Activated CD4-positive, CD25-positive, alpha-beta regulatory T cell treated with anti-CD3 and anti-CD28 coated beads, Interleukin-2, amount 50 U/mL, for 24 hours (primary cell): Measurements from ENCODE around the gene CLCN2.
"Not testable (repeated sequence)": the region's sequence is repeated elsewhere in the genome, so short reads cannot be mapped to it uniquely, and the experiment has no call there.

Source experiments
- ATAC-seq, 2 donors: fragments of 150-1000 bp; cut with Tn5 transposase; one replicate each; pipeline ENCODE4 v1.10.0; 2021; ENCODE audit warnings: mild to moderate bottlenecking in 1 of 2, moderate library complexity in 1 of 2

The CLCN2 gene

GRCh38 chr3:184343200-184343876 lies 18.1 kb downstream of the CLCN2 start:
- ATAC-seq = no peak

DNA sequence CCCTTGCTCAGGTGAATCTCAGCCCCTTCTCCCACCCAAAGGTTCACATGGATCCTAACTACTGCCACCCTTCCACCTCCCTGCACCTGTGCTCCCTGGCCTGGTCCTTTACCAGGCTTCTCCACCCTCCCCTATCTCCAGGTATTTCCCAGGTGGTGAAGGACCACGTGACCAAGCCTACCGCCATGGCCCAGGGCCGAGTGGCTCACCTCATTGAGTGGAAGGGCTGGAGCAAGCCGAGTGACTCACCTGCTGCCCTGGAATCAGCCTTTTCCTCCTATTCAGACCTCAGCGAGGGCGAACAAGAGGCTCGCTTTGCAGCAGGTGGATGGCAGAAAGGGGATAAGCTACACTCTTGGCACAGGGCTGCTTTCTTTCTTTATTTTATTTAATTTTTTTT lies 19.5 kb downstream of the CLCN2 start:
- no peak for ATAC-seq

GRCh38 chr3:184339451-184340135 lies 21.8 kb downstream of the CLCN2 start:
- ATAC-seq = not testable (repeated sequence)

DNA sequence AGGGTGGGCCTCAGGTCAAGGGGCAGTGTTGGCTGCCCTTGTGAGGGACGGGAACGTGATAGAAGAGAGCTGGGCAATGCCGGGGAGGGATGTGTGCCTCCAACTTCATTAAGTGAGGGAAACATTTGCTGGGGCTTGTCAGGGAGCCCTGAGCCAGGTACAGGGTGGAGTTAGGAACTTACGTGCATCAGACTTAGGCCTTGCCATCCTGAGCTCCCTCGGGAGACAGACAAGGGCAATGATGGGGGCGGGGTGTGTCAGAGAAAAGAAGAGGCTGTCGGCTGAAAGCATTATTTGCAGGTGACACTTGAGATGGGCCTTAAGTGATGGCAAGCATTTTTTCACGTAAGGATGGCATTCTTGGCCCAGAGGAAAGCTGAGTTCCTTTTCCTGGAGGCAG lies 22.4 kb downstream of the CLCN2 start:
- ATAC-seq = no peak

- ATAC-seq = no peak
These were observed 22.9 kb downstream of the CLCN2 start for GRCh38 chr3:184338511-184338945.

- no peak for ATAC-seq
These were observed 23.4 kb downstream of the CLCN2 start for GRCh38 chr3:184337981-184338380.

DNA sequence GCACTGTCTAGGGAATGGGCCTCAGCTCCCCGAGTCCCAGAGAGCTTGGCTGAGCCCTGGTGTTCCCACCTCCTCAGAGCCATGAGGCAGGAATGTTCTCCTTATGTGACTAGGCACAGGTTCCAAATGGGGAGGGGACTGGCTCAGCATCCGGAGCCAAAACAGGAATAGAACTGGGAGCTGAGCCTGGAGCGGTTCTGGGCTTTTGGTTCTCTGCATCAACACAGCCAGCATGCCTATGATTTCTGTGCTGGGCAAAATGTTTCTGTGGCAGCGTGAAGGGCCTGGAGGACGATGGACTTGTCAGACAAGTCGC lies 24.0 kb downstream of the CLCN2 start, which contains the start of gene FAM131A:
TSS of gene FAM131A (plus strand) at position 202 of the 316 bp plus-strand sequence. CDS start at position 233, 31 bp downstream.
- ATAC-seq = no peak

DNA sequence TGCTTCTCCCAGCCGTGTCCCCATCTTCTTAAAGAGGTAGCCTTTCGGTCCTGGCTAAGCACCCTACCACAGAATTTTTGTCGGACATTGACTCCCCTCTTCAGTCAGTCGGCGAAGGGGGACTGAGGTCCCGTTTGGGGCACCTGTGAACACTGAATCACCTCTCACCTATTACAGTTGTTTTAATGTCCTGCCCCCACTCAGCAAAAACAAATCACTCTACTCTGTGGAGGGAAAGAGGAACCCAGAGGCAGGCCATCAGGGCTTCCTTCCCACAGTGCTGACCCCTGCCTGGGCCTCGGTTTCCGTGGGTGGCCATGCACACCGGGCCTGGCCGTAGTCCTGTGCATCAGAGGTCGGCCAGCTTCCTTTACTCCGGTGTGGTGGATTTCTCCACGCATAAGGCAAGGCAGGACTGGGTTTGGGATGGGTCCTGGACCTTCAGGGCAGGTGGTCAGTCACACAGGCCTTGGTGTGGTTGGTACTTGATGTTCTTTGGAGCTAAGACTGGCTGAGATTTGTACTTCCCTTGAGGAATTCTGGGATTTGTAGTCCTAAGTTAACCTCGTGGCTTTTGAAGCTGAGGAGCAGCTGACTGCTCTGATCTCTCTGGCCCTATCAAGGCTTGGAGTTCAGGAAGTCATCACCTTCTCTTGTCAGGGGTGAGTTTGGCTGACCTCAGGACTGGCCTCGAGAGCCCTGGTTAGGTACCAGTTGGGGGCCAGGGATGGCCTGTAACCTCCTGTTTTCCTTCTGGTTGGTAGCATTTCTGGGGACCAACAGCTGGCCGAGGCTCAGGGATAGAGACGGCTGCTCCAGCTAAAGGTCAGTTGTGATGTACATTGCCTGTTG lies 24.6 kb downstream of the CLCN2 start:
- ATAC-seq = no peak

DNA sequence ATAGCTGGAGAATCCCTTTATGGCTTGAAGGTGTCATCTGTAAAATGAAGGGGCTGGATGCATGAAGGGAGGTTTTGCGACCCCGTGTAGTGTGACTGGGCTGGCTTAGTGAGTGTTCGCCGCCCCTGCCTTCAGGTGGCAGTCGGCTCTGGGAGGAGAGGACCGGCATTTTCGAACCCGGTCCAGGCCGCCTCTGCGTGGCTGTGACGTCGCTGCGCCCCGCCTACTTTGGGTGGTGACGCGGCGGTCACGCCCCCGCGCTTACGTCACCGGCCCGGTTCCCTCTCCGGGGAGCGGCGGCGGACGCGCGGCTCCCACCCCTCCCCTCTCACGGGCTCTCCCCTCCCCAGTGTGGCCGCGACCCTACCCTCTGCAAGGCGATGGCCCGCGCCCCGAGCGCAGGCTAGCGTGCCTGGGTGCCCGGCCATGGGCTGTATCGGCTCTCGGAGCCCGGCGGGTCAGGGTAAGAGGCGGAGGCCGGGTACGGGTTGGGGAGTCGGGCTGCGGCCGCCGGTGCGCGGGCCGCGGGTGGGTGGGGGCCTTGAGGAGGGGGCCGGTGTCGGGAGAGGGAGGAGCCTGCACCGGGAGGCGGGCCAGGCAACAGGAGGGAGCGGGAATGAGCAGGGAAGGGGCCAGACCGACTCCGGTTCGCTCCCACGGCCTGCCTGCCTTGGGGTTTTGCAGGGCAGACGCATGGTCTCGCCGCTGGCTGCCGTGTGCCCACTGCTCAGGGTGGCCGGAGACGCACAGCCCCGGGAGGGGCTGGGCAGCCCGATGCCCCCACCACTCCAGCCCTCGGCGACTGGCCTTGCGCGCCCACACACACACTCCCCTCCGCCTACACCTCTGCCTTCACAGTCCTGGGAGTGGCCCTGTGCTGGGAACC lies 25.5 kb downstream of the CLCN2 start:
- ATAC-seq = peak; percentile 44 to 51

- ATAC-seq = no peak
These were observed 26.1 kb downstream of the CLCN2 start for GRCh38 chr3:184335291-184335660.

- peak; percentile 76 to 81 for ATAC-seq
These were observed 26.8 kb downstream of the CLCN2 start for GRCh38 chr3:184334470-184335158.

GRCh38 chr3:184333700-184334099 lies 27.7 kb downstream of the CLCN2 start:
- ATAC-seq = no peak

DNA sequence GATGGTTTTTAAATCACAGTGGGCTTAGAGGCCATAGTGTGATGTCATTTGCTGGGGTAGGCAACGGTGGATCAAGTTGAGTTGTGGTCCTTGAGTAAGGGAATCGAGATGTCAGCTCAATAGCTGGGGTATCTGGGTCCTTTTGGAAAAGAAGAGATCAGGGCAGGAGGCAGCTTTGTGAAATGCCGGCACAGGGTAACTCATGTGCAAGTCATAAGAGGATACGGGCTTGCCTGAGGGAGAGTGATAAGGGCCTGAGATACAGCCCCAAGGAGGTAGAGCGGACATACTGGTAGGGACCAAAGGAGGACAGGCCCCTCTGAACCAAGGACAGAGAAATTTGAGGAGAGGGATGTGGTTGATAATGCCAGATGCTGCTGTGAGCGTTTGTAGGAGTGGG lies 28.2 kb downstream of the CLCN2 start:
- no peak for ATAC-seq

DNA sequence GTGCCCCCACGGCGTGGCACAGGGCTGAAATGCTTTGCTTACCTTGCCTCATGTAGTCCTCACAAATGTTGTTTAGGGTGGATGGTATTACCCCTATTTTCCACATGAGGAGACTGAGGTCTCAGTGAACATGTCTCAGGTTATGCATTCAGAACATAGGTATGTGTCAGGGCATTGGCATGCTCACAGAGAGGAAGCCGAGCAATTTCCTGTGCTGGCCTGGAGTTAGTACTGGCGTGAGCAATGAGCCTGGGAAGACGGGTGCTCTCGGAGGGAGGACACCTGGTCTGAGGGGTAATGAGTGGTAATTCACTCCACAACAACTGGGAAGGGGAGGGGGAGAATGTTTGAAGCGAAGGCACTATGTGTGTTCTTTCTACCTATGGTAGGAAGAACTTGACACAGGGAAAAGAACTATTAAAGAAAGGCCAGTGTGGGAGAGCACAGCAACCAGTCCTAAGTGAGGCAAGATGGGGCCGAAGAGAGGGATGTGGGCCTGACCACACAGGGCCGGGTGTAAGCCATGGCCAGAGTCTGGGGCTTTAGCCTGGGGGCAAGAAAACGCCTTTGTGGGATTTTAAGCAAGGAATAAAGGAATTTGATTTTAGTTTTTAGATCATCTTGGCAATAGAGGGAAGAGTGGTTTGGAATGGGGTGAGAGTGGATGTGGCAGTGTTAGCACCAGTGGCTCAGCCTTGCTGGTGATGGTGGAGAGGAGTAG lies 28.9 kb downstream of the CLCN2 start:
- ATAC-seq = no peak

GRCh38 chr3:184328516-184328915 lies 32.9 kb downstream of the CLCN2 start:
- ATAC-seq = no peak

DNA sequence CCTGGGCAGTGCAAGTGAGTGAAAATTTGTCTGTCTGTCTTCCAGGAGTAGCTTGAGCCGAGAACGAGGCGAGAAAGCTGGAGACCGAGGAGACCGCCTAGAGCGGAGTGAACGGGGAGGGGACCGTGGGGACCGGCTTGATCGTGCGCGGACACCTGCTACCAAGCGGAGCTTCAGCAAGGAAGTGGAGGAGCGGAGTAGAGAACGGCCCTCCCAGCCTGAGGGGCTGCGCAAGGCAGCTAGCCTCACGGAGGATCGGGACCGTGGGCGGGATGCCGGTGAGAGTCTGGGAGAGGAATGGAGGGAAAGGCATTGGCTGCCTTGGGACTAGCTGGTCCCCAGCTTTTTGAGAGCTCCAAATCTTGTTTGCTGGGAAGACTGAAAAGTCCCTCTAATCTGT lies 34.2 kb downstream of the CLCN2 start:
- no peak for ATAC-seq

- peak; percentile 83 to 90 for ATAC-seq
These were observed 35.6 kb downstream of the CLCN2 start for GRCh38 chr3:184325715-184326369.

DNA sequence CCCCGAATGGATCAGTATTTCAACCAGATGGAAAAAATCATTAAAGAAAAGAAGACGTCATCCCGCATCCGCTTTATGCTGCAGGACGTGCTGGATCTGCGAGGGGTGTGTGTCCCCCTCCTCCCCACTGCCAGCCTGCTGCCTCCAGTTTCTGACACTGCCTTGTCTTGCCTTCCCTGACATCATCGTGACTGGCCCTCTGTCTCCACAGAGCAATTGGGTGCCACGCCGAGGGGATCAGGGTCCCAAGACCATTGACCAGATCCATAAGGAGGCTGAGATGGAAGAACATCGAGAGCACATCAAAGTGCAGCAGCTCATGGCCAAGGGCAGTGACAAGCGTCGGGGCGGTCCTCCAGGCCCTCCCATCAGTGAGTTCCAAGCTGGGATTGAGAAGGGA lies 36.1 kb downstream of the CLCN2 start:
- ATAC-seq = no peak

DNA sequence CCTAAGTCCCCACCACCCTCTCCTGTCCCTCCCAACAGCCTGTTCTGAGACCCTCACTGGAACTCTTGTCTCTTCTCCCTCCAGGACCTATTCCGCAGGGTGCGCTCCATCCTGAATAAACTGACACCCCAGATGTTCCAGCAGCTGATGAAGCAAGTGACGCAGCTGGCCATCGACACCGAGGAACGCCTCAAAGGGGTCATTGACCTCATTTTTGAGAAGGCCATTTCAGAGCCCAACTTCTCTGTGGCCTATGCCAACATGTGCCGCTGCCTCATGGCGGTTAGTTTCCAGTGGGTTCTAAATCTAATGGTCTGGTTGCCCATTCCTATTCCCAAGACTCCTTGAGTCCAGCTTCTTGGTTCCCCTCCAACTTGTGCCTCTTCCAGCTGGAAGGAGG lies 37.7 kb downstream of the CLCN2 start:
- no peak for ATAC-seq

DNA sequence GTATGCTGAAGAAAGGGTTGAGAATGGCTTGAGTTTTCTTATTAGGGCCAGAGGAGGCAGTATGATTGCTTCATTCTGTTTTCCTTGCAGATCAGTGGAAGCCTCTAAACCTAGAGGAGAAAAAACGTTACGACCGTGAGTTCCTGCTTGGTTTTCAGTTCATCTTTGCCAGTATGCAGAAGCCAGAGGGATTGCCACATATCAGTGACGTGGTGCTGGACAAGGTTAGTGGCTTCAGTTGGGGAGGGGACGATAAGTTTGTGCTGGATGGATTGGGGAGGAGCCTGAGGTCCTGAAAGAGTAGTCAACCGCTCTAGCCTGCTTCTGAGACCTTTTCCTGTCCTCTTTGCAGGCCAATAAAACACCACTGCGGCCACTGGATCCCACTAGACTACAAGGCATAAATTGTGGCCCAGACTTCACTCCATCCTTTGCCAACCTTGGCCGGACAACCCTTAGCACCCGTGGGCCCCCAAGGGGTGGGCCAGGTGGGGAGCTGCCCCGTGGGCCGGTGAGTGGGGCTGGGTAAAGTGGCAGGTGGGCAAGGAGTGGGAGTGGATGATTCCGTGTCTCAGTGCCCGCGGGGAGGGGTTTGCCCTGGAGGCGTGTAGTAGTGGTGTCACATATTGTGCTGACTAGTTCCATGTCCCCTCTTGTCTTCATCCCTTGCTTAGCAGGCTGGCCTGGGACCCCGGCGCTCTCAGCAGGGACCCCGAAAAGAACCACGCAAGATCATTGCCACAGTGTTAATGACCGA lies 38.5 kb downstream of the CLCN2 start:
- ATAC-seq = no peak
